ENCODE results near the gene MCAM.

The MCAM gene

GRCh38 chr11:119262668-119263351, 54.1 kb downstream of the MCAM start:
- peak; percentile 33 for DNase-seq

GRCh38 chr11:119258983-119259382, 57.9 kb downstream of the MCAM start:
- DNase-seq: no peak
